Vagina (tissue), 2 donors: ENCODE measurements around the gene IRF2. TPM values are rescaled to one million over a fixed set of nuclear protein-coding genes. Genes with fewer than 3 reads are reported as not detected.
A peak's percentile ranks its signal among the peaks of the same experiment; 100 is the strongest.

Experiments
- DNase-seq, 2 donors: peaks; one replicate each; pipeline ENCODE4 v3.0.0-alpha.2; 2017; ENCODE audit errors: extremely low spot score in 2 of 2
- H3K27ac ChIP-seq: fragments of 200-600 bp; sonication (generic); one replicate; pipeline ENCODE4 v1.5.1; 2019
- H3K27me3 ChIP-seq: fragments of 200-600 bp; sonication (generic); one replicate; pipeline ENCODE4 v1.5.1; 2019
- H3K36me3 ChIP-seq, 2 donors: fragments of 200-600 bp; sonication (generic); one replicate each; pipeline ENCODE4 v1.5.1; 2017 to 2019
- H3K4me1 ChIP-seq: fragments of 200-600 bp; sonication (generic); one replicate; pipeline ENCODE4 v1.5.1; 2019
- H3K4me3 ChIP-seq, 2 donors: fragments of 200-600 bp; sonication (generic); 1 replicate in 1 of 2; 2 replicates in 1 of 2; pipeline ENCODE4 v1.5.1; 2016 to 2019
- H3K9me3 ChIP-seq: fragments of 200-600 bp; sonication (generic); one replicate; pipeline ENCODE4 v1.5.1; 2019
- POLR2A ChIP-seq, 2 donors: fragments of 450-650 bp; IDR thresholded peaks; one replicate each; pipeline ENCODE4 v1.6.1; 2017; ENCODE audit warnings: antibody characterized with exemption in 2 of 2, mild to moderate bottlenecking in 2 of 2, moderate library complexity in 2 of 2
- POLR2AphosphoS5 ChIP-seq, 2 donors: sonication (generic); formaldehyde crosslinking; IDR thresholded peaks; one replicate each; pipeline ENCODE4 v1.9.0; 2017; ENCODE audit warnings: antibody characterized with exemption in 2 of 2, mild to moderate bottlenecking in 2 of 2, low read depth in 1 of 2; ENCODE audit not compliant: insufficient read depth in 1 of 2
- intact Hi-C: fragments of 100-400 bp; cut with DNase I; formaldehyde crosslinking; loops from one replicate; pipeline ENCODE4 v1.15.1; 2023
- total RNA-seq: library from RNA; depleted of rRNA; stranded (reverse); fragments of >200 nt; gene quantifications from one replicate; pipeline ENCODE4 v1.2.3, GENCODE V29; 2016
- TF ChIP-seq, protein P1 (sequence below), 3 experiments: fragments of 450-650 bp in 2 of 3; fragments of 200-600 bp in 1 of 3; sonication (generic) in 1 of 3; IDR thresholded peaks; one replicate each; pipeline ENCODE4 v1.5.1; 2017 to 2019; ENCODE audit warnings: antibody characterized with exemption in 3 of 3, mild to moderate bottlenecking in 2 of 3, moderate library complexity in 2 of 3

IRF2 gene
- total RNA-seq, 1 donor from 2014 or later: 18.7 TPM

DNA sequence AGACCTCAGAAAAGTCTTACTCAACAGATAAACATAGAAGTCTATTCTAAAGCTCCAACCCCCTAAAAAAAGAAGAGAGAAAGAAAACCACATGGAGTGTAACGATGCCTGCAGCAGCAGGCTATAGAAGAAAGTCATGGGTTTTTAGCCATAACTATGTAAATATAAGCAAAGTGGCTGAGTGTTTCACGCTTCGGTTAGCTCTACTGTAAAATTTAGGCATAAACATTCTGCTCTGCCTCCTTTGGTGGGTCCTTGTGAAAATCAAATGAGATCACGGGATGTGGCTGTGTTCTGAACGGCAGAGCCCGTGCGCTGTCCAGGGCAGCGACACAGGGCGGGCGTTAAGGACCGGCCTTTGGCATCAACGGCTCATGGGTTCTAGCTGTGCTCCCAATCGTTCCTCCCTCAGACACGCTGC, 78.4 kb downstream of the IRF2 start:
- no peaks in the 10 kb centered on the region for H3K9me3 ChIP-seq
- peaks cover 3% of the 10 kb centered on the region for H3K4me1 ChIP-seq
- intact Hi-C loops: no loop called here
- no peak for DNase-seq
- no peak overlapping the region for H3K27ac ChIP-seq
- H3K4me3 ChIP-seq: no peak overlapping the region
- TF ChIP-seq, protein P1, sequence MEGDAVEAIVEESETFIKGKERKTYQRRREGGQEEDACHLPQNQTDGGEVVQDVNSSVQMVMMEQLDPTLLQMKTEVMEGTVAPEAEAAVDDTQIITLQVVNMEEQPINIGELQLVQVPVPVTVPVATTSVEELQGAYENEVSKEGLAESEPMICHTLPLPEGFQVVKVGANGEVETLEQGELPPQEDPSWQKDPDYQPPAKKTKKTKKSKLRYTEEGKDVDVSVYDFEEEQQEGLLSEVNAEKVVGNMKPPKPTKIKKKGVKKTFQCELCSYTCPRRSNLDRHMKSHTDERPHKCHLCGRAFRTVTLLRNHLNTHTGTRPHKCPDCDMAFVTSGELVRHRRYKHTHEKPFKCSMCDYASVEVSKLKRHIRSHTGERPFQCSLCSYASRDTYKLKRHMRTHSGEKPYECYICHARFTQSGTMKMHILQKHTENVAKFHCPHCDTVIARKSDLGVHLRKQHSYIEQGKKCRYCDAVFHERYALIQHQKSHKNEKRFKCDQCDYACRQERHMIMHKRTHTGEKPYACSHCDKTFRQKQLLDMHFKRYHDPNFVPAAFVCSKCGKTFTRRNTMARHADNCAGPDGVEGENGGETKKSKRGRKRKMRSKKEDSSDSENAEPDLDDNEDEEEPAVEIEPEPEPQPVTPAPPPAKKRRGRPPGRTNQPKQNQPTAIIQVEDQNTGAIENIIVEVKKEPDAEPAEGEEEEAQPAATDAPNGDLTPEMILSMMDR (IDR thresholded peaks at IDR 0.05): no peak
- no peaks in the 10 kb centered on the region for H3K27me3 ChIP-seq
- H3K36me3 ChIP-seq: peaks cover 0 to 43% of the 10 kb centered on the region in 2 donors

DNA sequence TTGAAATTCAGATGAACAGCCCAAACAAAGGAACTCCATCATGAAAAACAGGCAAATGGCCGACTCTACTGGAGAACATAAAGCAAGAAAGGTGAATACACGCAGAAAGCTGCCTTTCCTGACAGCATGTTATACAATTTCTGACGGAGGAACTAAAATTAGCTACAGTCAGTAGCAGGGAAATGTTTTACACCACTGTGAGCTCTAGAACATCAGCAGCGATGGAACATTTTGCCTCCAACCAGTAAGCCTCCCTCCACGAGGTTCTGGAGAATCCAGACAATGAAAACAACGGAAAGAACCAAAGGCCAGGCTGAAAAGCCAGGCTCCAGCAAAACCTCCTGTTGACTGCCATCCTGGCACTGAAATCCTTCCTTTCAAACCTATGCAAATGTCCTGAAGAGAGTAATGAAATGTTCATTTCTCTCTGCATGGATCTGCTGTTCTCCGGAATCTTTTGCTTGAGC, 78.9 kb downstream of the IRF2 start:
- peaks cover 0 to 48% of the 10 kb centered on the region in 2 donors for H3K36me3 ChIP-seq
- intact Hi-C loops: no loop called here

DNA sequence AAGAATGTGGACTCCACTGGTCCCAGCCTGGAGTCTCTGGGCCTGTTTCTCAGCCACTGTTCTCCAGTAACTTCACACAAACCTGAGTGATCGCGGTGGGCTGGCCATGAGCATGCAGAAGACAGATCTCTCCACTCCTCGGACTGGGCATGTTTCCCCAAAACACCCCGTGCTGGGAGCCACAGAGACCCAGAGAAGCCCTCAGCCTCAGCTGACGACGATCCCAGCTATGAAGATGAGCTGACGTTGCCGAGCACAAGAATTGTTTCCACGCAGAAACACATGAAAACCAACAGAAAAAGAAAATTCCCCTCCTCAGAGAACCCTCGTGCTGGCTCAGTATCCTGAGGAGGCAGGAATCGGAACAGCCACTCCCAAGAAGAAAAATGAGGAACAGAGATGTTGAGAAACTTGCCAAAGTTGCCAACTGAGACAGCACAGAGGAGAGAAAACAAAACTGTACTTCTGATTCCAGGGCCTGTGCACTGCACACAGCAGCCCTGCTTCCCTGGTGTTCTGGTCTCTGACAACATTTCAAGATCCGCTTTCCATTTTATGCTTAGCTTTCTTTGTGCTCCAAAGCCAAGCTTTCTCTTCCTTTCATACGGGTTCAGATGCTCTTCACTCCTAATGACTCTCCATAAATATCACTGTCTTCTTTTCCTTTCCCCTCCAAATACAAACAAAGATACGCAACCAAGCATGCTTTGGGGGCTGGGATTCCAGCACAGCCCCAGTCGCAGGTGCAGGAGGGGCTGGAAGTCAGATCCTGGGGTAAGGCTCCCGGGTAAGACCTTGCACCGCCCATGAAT, 81.4 kb downstream of the IRF2 start:
- no peak overlapping the region for H3K4me3 ChIP-seq
- no peaks in the 10 kb centered on the region for H3K27me3 ChIP-seq
- peak overlapping the region; percentile 57 for H3K27ac ChIP-seq
- H3K36me3 ChIP-seq: peaks cover 0 to 61% of the 10 kb centered on the region in 2 donors
- intact Hi-C loops: no loop called here
- H3K4me1 ChIP-seq: no peaks in the 10 kb centered on the region
- no peak for DNase-seq
- no peaks in the 10 kb centered on the region for H3K9me3 ChIP-seq
- TF ChIP-seq POLR2A (IDR thresholded peaks at IDR 0.05): no peak
- TF ChIP-seq POLR2AphosphoS5 (IDR thresholded peaks at IDR 0.05; ENCODE audit: insufficient read depth in 1 of 2, low read depth in 1 of 2): no peak
- TF ChIP-seq, protein P1 (IDR thresholded peaks at IDR 0.05): no peak

More for the DNA sequence above, 78.9 kb downstream of the IRF2 start:
- H3K9me3 ChIP-seq: no peaks in the 10 kb centered on the region
- no peak for TF ChIP-seq POLR2A (IDR thresholded peaks at IDR 0.05)
- no peak for TF ChIP-seq POLR2AphosphoS5 (IDR thresholded peaks at IDR 0.05; ENCODE audit: insufficient read depth in 1 of 2, low read depth in 1 of 2)
- TF ChIP-seq, protein P1 (IDR thresholded peaks at IDR 0.05): no peak
- no peak overlapping the region for H3K27ac ChIP-seq
- no peaks in the 10 kb centered on the region for H3K4me1 ChIP-seq
- no peaks in the 10 kb centered on the region for H3K27me3 ChIP-seq
- H3K4me3 ChIP-seq: no peak overlapping the region
- DNase-seq: no peak

DNA sequence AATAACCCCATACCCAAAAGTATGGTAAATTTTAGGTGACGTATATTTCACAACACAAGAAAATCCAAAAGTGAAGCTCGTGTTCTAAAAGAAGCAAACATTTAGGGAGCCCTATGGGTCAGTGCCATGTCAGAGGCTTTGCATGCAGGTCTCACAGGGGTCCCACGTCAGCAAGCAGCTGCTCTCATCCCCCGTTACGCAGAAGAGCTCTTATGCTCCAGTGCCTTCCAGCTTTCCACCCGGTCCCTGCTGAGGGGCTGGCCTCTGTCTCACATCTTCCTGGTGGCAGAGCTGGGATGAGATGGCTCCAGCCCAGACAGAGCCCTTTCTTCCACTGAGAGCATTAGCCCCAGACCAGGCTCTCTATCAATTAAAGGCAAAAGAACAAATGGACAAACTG, 82.0 kb downstream of the IRF2 start:
- TF ChIP-seq, protein P1 (IDR thresholded peaks at IDR 0.05): no peak
- TF ChIP-seq POLR2AphosphoS5 (IDR thresholded peaks at IDR 0.05; ENCODE audit: insufficient read depth in 1 of 2, low read depth in 1 of 2): no peak
- no peak for TF ChIP-seq POLR2A (IDR thresholded peaks at IDR 0.05)
- Histone ChIP-seq H3K4me1 (no peaks in the 10 kb centered on the region), H3K27me3 (no peaks in the 10 kb centered on the region), H3K9me3 (no peaks in the 10 kb centered on the region), H3K36me3 (peaks cover 0 to 58% of the 10 kb centered on the region in 2 donors), H3K4me3 (no peak overlapping the region), H3K27ac (peak overlapping the region; percentile 57)
- DNase-seq: no peak
- intact Hi-C loops: no loop called here
